SKM-1 (cell line): Measurements from ENCODE around the gene ZNF280C.
"Not testable (repeated sequence)": the region's sequence is repeated elsewhere in the genome, so short reads cannot be mapped to it uniquely, and the experiment has no call there.

Source experiments
- DNase-seq: peaks from one replicate; lab custom pipeline; 2025; ENCODE audit not compliant: unreplicated experiment; lab: John Stamatoyannopoulos, UW

Gene ZNF280C

GRCh38 chrX:130268449-130269170 lies at the start of gene ZNF280C:
Gene ZNF280C (minus strand): TSS chrX:130268899. CDS start chrX:130260449, 8,450 bp downstream.
- DNase-seq = peak; percentile 78

- no peak for DNase-seq
Observed at GRCh38 chrX:130304587-130305368, 36.1 kb upstream of the ZNF280C start.

- no peak for DNase-seq
Observed at GRCh38 chrX:130301977-130302376, 33.3 kb upstream of the ZNF280C start.

- no peak for DNase-seq
Observed at GRCh38 chrX:130301405-130301804, 32.7 kb upstream of the ZNF280C start.

- DNase-seq = no peak
Observed at GRCh38 chrX:130300010-130300282, 31.2 kb upstream of the ZNF280C start.

GRCh38 chrX:130299279-130300009 lies 30.7 kb upstream of the ZNF280C start:
- DNase-seq = no peak

- no peak for DNase-seq
Observed at GRCh38 chrX:130296743-130297142, 28.0 kb upstream of the ZNF280C start.

- no peak for DNase-seq
Observed at GRCh38 chrX:130296297-130296678, 27.6 kb upstream of the ZNF280C start.

GRCh38 chrX:130295519-130296296 lies 27.0 kb upstream of the ZNF280C start:
- no peak for DNase-seq

- DNase-seq = no peak
Observed at GRCh38 chrX:130287071-130287770, 18.5 kb upstream of the ZNF280C start.

- DNase-seq = no peak
Observed at GRCh38 chrX:130285710-130286109, 17.0 kb upstream of the ZNF280C start.

GRCh38 chrX:130285069-130285620 lies 16.4 kb upstream of the ZNF280C start:
- DNase-seq = no peak

GRCh38 chrX:130282151-130282550 lies 13.5 kb upstream of the ZNF280C start:
- no peak for DNase-seq

- DNase-seq = no peak
Observed at GRCh38 chrX:130280901-130281300, 12.2 kb upstream of the ZNF280C start.

GRCh38 chrX:130272253-130272652 lies 3.6 kb upstream of the ZNF280C start:
- DNase-seq = not testable (repeated sequence)

- DNase-seq = not testable (repeated sequence)
Observed at GRCh38 chrX:130269391-130269790, 692 bp upstream of the ZNF280C start.

- DNase-seq = no peak
Observed at GRCh38 chrX:130267956-130268448, 697 bp downstream of the ZNF280C start.

- no peak for DNase-seq
Observed at GRCh38 chrX:130264573-130264972, 4.1 kb downstream of the ZNF280C start.

- no peak for DNase-seq
Observed at GRCh38 chrX:130263016-130263415, 5.7 kb downstream of the ZNF280C start.

- no peak for DNase-seq
Observed at GRCh38 chrX:130262231-130262630, 6.5 kb downstream of the ZNF280C start.
